GM21529 (cell line): ENCODE measurements around the gene WWOX.

Source experiments
- ATAC-seq: cut with Tn5 transposase; IDR thresholded peaks from one replicate; pipeline ENCODE4 v1.9.1; 2021; ENCODE audit not compliant: unreplicated experiment

WWOX gene

DNA sequence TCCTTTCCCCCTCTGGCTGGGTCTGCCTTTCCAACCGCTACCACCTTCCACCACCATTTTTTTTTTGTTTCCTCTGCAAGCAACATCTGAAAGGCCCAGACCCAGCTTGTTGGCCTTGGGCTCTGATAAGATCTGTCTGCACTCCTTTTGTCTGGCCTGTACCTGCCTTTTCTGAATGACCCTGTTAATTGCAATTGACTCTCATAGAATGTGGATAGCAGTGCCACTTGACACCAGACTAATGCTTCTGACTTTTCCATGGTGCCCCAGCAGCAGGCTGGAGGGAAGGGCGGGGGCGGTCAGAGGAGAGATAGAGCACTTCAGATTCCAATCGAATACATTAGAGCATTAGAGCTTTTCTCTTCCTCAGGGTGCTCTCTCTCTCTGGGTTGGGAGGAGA lies 538.9 kb downstream of the WWOX start:
- no peak for ATAC-seq

DNA sequence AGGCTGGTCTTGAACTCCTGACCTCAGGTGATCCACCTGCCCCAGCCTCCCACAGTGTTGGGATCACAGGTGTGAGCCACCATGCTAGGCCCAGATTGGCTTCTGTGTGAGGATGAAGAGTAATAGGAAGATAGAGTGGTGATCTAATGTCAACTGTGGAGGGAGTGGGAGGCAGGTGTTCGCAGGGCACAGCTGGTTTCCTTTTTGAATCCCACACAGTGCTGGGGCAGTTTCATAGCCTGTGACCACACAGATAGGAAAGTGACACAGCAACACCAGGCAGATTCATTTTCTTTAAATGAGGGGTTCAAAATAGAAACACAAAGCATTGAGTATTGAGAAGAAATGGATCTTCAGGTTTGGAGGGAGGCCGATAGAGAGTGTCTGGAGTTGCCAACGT lies 540.3 kb downstream of the WWOX start:
- no peak for ATAC-seq

DNA sequence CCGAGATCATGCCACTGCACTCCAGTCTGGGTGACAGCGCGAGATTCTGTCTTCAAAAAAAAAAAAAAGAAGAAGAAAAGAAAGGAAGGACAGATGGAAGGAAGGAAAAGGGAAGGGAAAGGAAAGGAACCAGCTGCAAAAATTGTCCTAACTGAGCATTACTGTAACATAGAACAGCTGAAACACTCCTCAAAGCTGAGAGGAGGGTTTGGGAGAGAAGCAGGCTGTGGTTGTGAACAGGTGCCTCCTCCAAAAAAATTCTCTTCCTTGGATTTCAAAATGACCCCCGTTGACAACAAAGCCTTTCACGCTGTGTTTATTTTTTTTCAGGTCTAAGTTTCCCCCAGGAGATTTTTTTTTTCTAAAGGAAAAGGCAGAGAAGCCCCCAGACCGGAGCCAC lies 541.4 kb downstream of the WWOX start:
- ATAC-seq = no peak

DNA sequence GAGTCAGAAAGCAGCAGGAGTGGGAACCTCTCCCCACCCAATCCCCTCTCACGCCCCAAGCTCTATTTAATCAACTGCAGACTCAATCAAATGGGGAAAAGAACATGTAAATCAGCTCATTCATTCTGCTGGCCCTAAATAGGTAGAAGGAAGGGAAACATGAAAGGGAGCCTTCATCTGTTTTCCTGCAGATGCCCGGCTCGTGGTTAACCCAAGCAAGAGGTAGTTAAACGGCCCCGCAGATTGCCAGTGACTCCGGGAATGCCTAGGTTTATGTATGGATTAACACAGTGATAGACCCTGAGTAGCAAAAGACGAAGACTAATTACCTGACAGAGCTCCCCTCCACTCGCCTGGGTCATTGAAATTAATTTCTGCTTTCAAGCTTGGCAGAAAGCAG lies 542.0 kb downstream of the WWOX start:
- no peak for ATAC-seq

DNA sequence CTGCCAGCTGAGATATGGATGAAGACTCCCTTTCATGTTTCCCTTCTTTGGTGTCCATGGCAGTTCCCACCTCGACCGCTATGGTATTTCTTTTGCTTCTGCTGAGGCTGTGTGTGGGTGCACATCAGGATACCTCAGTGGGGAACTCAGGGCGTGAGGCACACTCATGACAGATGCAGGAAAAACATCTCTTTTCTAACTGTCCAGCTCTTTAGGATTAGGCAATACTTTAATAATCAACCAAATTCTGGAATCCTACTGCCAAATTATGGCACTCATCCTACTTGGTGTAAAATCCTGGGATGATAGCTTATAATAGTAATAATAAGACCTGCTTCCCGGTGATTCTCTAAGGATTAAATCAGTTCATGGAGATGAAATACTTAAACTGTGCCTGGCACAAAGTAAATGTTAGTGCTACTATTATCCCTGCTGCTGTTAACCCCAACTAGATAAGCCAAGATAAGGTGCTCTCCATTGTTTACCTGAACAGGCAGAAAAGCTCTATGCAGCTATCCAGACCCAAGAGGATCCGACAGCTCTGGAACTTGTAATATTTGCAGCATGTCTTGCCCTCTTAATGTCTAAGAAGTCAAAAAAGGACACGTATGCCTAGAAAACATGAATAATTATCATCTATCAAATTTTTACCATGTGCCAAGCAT lies 543.3 kb downstream of the WWOX start:
- ATAC-seq = no peak

DNA sequence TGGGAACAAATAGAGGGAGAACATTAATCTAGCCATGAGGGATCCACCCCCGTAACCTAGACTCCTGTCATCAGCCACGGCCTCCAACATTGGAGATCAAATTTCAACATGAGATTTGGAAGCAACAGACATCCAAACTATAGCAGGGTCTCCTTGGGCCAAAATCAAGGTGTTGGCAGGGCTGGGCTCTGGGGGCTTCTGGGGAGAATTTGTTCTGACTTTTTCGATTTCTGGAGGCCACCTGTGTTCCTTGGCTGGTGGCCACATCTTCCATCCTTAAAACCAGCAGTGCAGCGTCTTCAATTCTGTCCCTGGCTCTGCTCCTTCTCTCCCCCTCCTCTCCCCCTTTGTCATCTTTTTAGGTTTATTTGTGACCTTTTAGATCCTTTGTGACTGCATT lies 546.2 kb downstream of the WWOX start:
- ATAC-seq = no peak

DNA sequence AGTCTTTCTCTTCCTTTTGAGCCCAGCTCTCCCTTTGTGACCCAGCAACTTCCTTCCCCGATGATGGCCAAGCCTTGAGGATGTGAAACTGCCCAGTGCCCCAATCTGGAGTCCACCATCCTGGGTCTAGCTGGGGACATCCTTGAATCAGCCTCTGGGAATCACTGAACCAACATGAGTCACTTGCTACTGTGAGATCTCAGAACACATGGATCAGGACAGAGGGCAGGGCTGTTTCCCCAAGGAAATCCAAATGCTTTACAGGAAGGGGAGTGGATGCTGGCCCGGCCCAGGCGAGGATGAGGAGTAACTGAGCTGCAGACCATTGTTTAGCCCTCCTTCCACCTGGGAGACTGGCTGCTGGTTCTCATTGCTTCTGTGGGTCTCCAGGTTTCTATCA lies 547.6 kb downstream of the WWOX start:
- ATAC-seq = no peak

DNA sequence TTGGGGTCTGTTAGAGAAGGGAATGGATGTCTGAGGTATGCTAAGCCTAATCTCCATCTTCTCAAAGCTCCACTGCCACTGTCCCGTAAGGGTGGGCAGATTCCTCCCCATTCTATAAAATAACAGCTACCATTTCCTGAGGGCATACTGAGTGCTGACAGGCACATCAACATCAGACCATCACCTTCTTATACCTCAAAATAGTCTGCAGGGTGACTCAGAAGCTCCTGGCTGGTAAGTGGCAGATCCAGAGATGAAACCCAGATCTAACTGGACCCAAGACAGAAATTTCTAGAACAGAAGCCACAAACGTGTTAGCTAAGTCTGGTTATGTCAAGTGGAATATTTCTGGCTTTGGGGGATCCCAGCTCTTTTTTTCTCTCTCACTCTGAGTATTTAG lies 548.0 kb downstream of the WWOX start:
- ATAC-seq = no peak

DNA sequence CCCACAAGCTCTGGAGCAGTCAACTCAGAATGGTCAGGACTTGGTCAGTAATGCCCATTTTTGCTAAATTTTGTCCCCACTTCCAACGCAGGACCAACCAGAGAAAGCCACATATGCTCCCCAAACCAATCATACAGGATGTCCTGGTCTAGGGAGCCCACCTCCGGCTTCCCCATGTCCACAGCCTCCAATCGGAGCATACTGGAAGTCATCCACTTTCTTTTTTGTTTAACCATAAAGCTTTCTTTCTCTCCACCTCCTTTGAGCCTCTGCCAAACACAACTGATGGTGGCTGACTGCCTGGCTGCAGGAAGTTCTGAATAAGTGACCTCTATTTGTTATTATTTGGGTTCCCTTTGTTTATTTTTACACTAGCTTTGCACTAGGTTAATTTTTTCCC lies 549.1 kb downstream of the WWOX start:
- no peak for ATAC-seq

DNA sequence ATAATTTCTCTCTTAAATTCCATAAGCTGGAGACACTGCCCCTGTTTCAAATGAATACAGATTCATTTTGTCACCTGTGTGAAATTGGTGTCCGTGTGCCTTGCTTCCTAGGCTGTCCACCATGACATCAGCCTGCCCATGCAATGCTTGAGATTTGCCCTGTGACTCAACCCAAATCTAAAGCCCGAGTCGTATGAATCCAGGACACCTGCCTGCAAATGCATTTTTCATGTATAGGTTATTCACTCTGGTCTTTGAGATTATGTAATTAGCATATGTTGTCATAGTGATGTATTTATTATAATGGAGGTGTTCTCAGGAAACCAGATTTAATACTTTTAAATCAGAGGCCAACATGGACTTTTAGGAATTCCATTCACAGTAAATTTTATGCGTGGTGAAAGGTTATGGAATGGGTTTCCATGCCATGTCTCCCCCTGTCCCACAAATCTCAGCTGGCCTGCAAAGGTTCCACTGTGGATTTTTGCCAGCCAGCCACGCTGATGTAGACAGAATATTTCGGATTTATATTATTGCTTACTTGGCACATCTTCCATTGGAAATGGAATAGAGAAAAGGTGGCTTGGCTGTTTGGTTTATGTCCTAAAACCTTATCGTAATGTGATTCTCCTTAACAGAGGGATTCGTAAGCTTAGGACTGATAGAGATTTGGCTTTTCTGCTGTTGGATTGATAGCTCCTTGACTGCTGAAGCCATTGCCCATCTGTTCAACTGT lies 551.1 kb downstream of the WWOX start:
- ATAC-seq = no peak

DNA sequence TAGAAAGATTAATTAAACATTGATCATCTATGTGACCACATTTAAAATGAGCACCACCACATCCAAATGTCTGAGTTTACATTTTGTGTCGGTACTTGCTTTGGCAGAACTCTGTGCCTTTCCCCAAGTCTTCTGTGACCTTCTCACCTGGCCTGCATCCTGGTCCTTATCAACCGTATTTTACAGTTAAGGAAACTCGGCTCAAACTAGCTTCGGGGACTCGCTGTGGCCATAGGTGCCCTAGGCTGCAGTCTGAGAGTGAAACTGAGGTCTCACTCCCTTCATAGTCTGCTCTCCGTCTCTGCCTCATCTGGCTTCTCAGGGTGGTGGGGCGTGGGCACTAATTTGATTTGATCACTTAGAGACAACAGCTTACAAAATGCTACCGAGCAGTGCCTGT lies 555.5 kb downstream of the WWOX start:
- ATAC-seq = no peak

DNA sequence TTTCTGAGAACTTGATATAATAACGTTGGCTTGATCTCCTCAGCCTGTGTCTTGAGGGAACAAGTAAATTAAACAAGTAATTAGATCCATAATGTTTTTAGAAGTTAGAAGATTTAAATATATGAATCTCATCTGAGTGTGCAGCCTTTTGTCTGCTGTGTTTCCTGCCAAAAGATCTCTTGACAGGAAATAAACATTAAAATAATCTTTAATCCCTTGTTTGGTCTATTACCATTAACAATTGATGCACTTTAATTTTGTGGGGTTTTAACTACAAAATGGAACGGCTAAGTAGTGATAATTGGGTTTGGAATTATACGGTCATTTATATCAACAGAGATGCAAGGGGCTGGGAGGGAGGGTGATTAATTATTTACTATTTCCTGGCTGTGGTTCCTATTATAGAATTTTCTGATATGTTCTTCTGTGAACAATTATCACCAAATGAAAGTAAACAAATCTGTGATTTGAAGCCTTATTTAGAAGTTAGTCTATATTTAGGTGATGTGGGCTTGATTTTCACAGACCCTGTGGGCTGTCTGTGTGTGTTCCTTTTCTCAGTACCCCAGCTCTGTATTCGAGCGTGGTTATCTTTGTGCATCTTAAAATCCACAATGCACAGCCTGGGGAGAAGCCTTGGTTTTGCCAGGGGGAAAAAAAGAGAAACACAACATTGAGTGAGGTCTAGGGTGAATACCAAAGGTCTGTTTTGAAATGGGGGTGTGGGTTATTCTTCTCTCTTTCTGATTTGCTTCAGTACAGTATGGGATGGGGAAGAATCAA lies 556.1 kb downstream of the WWOX start:
- no peak for ATAC-seq

DNA sequence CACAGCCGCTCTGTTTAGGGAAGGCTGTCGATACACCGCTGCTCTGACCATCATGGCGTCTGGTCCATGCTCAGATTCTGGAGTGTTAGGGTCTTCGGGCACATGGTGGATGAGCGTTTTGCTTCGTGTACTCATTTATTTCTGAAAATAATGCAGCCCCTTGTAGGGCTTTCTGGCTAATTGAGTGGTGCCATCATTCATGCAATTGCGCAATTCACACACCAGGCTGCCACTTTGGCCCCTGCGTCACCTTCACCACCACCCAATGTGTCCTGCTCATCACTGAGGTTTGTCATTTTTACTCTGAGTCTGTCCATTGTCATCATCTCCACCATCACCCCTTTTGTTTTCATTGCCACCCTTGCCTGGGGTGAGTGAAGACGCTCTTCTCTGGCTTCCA lies 557.4 kb downstream of the WWOX start:
- no peak for ATAC-seq

DNA sequence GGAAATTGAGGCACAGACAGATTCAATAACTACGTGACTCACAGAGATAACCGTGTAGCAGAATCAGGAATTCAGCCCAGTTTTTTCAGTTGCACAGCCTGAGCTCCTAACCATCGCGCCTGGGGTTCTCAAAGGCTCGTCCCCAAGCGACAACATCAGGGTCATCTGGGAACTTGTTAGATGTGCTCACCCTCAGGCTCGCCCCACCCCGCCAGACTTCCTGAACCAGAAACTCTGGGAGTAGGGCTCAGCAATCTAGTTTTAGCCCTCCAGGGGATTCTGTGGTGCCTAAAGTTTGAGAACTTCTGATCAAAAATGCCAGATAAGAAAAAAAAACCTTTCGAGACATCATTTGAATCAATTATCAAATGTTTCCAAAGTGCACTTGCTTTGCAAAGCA lies 559.8 kb downstream of the WWOX start:
- no peak for ATAC-seq

DNA sequence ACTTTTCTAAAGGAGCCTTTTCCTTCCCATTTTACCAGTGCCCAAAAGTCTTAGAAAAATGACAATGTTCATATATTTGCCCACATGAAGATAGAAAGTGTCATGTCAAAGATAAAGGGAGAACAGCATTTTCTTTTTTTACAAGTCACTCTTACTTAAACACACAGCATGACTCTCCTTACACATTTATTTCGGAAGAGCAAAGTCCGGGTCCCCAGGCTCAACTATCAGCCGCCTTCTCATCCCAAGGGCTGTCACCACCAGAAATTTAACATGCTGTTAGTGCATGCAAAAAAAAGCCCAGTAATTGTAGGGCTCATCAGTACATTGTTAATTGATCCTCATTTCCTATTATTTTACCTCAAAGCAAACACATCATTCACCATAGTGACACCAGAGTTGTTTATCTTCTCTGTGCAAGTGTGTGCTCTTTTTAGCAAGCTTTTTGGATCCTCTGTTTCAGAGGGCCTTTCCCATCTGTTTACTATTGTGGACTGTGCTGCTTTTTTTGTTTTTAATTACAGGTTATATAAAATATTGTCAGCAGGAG lies 560.3 kb downstream of the WWOX start:
- ATAC-seq = no peak

DNA sequence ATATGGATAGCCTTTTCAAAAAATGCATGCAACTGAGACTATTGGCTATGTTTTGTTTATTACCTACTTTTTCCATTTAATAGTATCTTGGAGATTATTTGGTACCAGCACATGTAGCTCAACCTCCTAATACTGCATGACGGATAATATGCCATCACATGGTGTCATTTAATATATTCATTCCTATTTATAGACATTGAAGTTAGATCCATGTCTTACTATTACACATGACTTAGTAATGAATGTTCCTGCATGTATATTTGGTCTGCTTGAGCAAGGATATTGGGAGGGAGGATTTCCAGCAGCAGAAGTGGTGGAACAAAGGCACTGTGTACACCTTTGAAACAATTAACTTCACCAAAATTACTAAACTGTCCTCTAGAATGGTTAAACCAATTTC lies 561.3 kb downstream of the WWOX start:
- ATAC-seq = no peak

DNA sequence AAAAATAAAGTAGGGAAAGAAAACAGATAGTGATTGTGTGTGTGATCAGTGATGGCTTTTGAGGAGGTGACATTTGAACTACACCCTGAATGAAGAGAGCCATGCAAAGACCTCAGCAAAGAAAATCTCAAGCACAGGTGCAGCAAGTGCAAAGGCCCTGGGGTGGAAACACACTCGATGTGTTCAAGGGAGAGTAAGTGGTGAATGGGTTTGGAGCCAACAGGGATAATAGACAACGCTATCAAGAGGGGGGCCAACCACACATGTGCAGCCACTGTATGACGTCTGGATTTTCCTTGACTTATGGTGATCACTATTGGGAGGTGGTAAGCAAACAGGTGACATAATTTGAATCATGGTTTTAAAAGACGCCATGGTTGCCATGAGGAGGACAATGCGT lies 564.2 kb downstream of the WWOX start:
- ATAC-seq = no peak

DNA sequence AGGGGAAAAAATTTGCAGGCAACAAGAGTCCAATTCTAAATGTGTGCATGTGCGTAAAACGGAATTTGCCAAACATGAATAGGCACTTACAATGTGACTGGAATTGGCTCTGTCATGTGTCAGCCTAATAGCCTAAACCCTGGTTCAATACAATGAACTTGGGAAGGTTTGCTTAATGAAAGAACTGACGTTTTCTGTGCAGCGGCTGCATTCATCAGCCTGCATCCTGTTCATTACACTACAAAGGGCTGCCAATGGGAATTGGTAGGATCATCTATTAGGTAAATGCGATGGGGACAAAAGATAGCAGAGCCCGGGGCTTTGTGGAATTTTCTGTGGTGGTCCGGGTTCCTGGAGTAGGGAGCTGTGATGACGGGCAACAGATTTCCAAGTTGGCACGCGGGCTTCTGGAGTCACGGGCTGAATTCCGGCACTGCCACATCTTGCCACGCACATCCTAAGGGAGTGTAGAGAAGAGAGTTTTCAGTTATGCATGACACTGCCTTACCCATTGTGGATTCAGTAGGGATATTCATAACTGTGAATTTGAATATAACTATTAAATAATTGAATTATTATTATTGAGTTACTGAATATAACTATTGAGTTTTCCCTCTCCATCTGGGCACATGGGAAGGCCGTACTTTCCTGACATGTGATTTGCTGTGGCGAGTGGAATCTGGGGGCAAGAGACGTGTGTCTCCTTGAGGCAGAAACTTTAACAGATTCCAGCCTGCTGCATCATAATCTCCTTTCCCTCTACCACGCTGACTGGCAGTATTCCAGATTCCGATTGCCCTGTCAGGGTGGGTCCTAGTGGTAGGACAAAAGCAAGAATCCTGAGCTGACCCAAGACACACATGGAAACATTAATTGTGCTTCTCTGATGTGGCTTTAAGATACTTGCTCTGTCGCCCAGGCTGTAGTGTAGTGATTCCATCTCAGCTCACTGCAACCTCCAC lies 565.6 kb downstream of the WWOX start:
- ATAC-seq = no peak

DNA sequence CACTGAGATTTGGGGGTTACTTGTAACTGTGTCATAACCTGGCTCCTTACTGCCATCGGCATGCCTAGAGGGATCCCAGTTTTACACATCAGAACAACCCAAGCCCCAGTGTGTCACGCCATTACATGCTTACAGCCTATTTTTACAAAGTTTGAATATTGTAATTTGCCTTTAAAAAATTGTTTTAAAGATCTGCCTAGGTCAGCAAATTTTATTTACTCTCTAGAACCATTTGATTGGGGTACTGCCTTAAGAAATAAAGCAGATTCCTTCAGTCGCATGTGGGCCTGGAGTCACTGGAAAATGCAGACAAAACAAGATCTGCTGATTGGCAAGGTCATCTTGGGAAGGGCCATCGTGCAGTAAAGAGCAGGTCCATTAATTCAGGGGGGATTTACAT lies 566.9 kb downstream of the WWOX start:
- ATAC-seq = no peak

DNA sequence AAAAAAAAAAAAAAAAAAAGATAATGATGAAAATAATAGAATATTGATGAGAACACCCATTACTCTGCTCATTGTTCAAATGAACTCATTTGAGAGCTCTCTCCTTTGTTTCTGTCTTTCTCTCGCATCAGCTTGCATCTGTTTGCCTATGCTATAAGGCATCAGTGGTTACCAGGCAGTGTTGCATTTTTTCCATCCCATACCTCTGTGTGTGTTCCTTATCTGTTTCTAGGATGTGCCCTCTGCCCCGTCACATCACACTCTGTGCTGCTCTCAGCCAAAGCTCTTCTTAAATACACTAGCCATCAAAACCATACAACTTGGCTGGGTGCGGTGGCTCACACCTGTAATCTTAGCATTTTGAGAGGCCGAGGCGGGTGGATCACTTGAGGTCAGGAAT lies 568.2 kb downstream of the WWOX start:
- no peak for ATAC-seq

DNA sequence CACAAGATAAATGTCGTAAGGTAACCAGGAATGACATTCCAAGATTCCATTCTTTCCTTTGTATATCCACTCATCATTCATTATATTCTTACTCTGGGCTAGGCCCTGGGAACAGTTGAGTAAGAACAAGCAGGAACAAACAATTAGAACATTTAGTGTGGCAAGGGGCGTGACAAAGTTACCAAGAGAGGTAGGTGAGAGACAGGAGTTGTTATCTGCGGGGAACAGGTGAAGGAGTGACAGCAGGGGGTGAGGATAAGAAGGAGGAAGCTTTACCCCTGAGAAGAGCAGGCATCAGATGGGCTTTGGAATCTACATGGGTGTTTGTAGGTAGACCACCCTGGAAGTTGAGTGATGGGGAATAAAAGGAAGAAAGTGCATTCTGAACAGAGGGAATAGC lies 568.9 kb downstream of the WWOX start:
- no peak for ATAC-seq
